Neural progenitor cell (in vitro differentiated cells): ENCODE results near the gene RGSL1. TPM values are rescaled to one million over a fixed set of nuclear protein-coding genes. Genes with fewer than 3 reads are reported as not detected.

Experiments
- DNase-seq: peaks from one replicate; pipeline ENCODE4 v3.0.0-alpha.2; 2016; ENCODE audit warnings: low spot score
- H2AFZ ChIP-seq: fragments of 200-600 bp; sonication (generic); replicated peaks from 2 replicates; pipeline ENCODE4 v1.6.1; 2016; ENCODE audit warnings: antibody characterized with exemption
- H3F3A ChIP-seq: fragments of 200-600 bp; sonication (generic); 2 replicates; pipeline ENCODE4 v1.6.1; 2016; ENCODE audit warnings: antibody characterized with exemption, low read depth
- H3K27ac ChIP-seq: fragments of 200-600 bp; sonication (generic); 2 replicates; pipeline ENCODE4 v1.5.1; 2016; ENCODE audit warnings: mild to moderate bottlenecking
- H3K27me3 ChIP-seq: fragments of 200-600 bp; sonication (generic); 2 replicates; pipeline ENCODE4 v1.6.1; 2016; ENCODE audit warnings: mild to moderate bottlenecking, moderate library complexity
- H3K36me3 ChIP-seq: fragments of 200-600 bp; sonication (generic); 2 replicates; pipeline ENCODE4 v1.5.1; 2016
- H3K4me1 ChIP-seq: fragments of 200-600 bp; sonication (generic); 2 replicates; pipeline ENCODE4 v1.6.1; 2016; ENCODE audit warnings: mixed run types
- H3K4me2 ChIP-seq: fragments of 200-600 bp; sonication (generic); 2 replicates; pipeline ENCODE4 v1.6.1; 2016
- H3K4me3 ChIP-seq: fragments of 200-600 bp; sonication (generic); 2 replicates; pipeline ENCODE4 v1.5.1; 2016
- H3K79me2 ChIP-seq: fragments of 200-600 bp; sonication (generic); 2 replicates; pipeline ENCODE4 v1.6.1; 2016; ENCODE audit warnings: low read depth
- H3K9ac ChIP-seq: fragments of 200-600 bp; sonication (generic); 2 replicates; pipeline ENCODE4 v1.6.1; 2016
- H3K9me3 ChIP-seq: fragments of 200-600 bp; sonication (generic); 2 replicates; pipeline ENCODE4 v1.5.1; 2016; ENCODE audit warnings: low read depth
- H4K20me1 ChIP-seq: fragments of 200-600 bp; sonication (generic); 2 replicates; pipeline ENCODE4 v1.6.1; 2016; ENCODE audit warnings: low read depth
- H3K27ac Mint-ChIP-seq: 3 replicates; pipeline ENCODE4 v1.8.0; 2021; ENCODE audit warnings: mixed read lengths
- H3K27me3 Mint-ChIP-seq: 2 replicates; pipeline ENCODE4 v1.8.0; 2022; ENCODE audit warnings: low read depth, mild to moderate bottlenecking, inconsistent platforms, moderate library complexity, mixed read lengths; ENCODE audit not compliant: insufficient read depth
- H3K36me3 Mint-ChIP-seq: 3 replicates; pipeline ENCODE4 v1.8.0; 2021; ENCODE audit warnings: mixed read lengths
- H3K4me1 Mint-ChIP-seq: 3 replicates; pipeline ENCODE4 v1.8.0; 2021; ENCODE audit warnings: mixed read lengths
- H3K4me3 Mint-ChIP-seq: 3 replicates; pipeline ENCODE4 v1.8.0; 2021; ENCODE audit warnings: mild to moderate bottlenecking, moderate library complexity, mixed read lengths
- H3K9me3 Mint-ChIP-seq: 3 replicates; pipeline ENCODE4 v1.8.0; 2020; ENCODE audit warnings: mixed read lengths
- EZH2 ChIP-seq: fragments of 200-600 bp; sonication (generic); IDR thresholded peaks from 2 replicates; pipeline ENCODE4 v1.6.1; 2017; ENCODE audit warnings: antibody characterized with exemption, mild to moderate bottlenecking, moderate library complexity
- EZH2phosphoT487 ChIP-seq: fragments of 200-600 bp; sonication (generic); IDR thresholded peaks from 2 replicates; pipeline ENCODE4 v1.6.1; 2017; ENCODE audit warnings: antibody characterized with exemption
- total RNA-seq: library from RNA; depleted of rRNA; stranded (reverse); fragments of >200 nt; gene quantifications from 2 replicates; pipeline ENCODE4 v1.2.3, GENCODE V29; 2015; ENCODE audit warnings: low replicate concordance
- TF ChIP-seq, protein P1 (sequence below): fragments of 200-600 bp; sonication (generic); IDR thresholded peaks from 2 replicates; pipeline ENCODE4 v1.5.1; 2017; ENCODE audit warnings: antibody characterized with exemption, mild to moderate bottlenecking

The RGSL1 gene
- total RNA-seq, 1 donor from 2014 or later, result not detected

DNA sequence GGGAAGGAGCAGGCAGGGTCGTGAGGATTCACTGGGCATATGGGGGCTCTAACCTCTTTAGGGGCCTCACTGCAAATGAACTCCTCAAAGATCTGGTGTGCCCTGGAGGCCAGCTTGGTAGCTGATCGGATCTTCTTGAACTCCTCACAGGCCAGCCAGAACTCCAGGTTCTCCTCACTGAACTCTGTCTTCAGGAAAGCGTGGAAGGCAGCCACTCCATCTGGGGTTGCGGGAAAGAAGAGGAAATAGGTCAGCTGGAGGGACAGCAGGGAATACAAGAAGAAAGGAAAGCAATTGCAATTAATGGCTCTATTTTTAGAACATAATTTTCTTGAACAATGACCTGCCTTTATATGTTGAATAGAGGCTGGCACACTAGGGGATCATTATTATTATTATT is 152.0 kb downstream of the RGSL1 start:
- Mint-ChIP-seq H3K27me3 (peaks cover 17% of the 10 kb centered on the region), H3K9me3 (no peaks in the 10 kb centered on the region), H3K4me3 (no peak overlapping the region), H3K4me1 (peaks cover 30% of the 10 kb centered on the region), H3K36me3 (no peaks in the 10 kb centered on the region), H3K27ac (no peak overlapping the region)
- Histone ChIP-seq H3K4me2 (no peak overlapping the region), H3K9me3 (no peaks in the 10 kb centered on the region), H3K27me3 (peaks cover 31% of the 10 kb centered on the region), H4K20me1 (no peaks in the 10 kb centered on the region), H3K36me3 (no peaks in the 10 kb centered on the region), H3K79me2 (no peaks in the 10 kb centered on the region), H3K4me1 (peaks cover 30% of the 10 kb centered on the region), H3K27ac (no peak overlapping the region), H3K4me3 (no peak overlapping the region), H2AFZ (no peak overlapping the region), H3F3A (peaks cover 16% of the 10 kb centered on the region), H3K9ac (no peak overlapping the region)
- TF ChIP-seq EZH2phosphoT487 (no peak), EZH2 (no peak)
- TF ChIP-seq, protein P1, sequence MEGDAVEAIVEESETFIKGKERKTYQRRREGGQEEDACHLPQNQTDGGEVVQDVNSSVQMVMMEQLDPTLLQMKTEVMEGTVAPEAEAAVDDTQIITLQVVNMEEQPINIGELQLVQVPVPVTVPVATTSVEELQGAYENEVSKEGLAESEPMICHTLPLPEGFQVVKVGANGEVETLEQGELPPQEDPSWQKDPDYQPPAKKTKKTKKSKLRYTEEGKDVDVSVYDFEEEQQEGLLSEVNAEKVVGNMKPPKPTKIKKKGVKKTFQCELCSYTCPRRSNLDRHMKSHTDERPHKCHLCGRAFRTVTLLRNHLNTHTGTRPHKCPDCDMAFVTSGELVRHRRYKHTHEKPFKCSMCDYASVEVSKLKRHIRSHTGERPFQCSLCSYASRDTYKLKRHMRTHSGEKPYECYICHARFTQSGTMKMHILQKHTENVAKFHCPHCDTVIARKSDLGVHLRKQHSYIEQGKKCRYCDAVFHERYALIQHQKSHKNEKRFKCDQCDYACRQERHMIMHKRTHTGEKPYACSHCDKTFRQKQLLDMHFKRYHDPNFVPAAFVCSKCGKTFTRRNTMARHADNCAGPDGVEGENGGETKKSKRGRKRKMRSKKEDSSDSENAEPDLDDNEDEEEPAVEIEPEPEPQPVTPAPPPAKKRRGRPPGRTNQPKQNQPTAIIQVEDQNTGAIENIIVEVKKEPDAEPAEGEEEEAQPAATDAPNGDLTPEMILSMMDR, result no peak
- DNase-seq, result no peak

DNA sequence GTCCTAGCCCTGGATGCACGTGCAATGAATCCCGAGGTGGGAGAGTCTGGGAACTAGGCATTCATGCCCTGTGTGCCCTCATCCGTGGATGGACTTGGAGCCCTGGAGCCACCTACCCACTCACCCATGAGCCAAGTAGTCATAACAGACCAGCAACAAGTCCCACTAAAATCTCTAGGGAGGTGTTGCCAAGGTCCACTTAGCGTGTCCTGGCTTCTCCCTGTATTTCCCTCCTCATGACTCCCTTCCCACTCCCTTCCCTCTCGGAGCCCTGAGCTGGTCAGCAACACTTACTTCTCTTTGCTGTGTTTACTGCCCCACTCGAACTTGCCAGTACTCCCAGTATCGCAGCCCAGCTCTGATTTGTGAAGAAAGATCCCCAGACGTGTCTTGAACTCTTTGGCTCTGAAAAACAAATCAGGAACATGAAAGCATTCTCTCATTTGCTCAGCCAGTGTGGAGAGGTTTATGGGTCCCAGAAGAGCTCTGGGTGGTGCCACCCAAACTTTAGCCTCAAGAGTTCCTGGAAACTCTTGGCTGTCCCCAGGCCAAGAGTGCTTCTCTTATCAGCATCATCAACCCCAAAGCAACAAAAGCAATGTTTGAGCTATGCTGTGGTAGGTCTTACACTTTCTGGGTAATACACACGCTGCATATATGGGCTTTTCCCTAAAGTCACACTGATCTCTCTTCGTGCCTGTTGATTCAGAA is 153.1 kb downstream of the RGSL1 start:
- no peak overlapping the region for H2AFZ ChIP-seq
- DNase-seq, result no peak
- no peaks in the 10 kb centered on the region for H3K9me3 Mint-ChIP-seq
- H3K27me3 ChIP-seq, result peaks cover 35% of the 10 kb centered on the region
- H3K9me3 ChIP-seq, result no peaks in the 10 kb centered on the region
- peak overlapping the region; percentile 80 for H3K4me3 Mint-ChIP-seq
- H3K27ac ChIP-seq, result no peak overlapping the region
- H3K36me3 ChIP-seq, result no peaks in the 10 kb centered on the region
- peaks cover 36% of the 10 kb centered on the region for H3K4me1 ChIP-seq
- peaks cover 17% of the 10 kb centered on the region for H3K27me3 Mint-ChIP-seq
- peak overlapping the region; percentile 75 for H3K4me2 ChIP-seq
- H3K4me1 Mint-ChIP-seq, result peaks cover 39% of the 10 kb centered on the region
- H3F3A ChIP-seq, result peaks cover 22% of the 10 kb centered on the region
- no peaks in the 10 kb centered on the region for H4K20me1 ChIP-seq
- no peaks in the 10 kb centered on the region for H3K79me2 ChIP-seq
- H3K36me3 Mint-ChIP-seq, result no peaks in the 10 kb centered on the region
- no peak overlapping the region for H3K9ac ChIP-seq
- peak overlapping the region; percentile 42 for H3K4me3 ChIP-seq
- H3K27ac Mint-ChIP-seq, result no peak overlapping the region
- TF ChIP-seq EZH2phosphoT487 (no peak), EZH2 (no peak)
- TF ChIP-seq, protein P1, result no peak

GRCh38 chr1:182603646-182604174 is 153.8 kb downstream of the RGSL1 start:
- H3K27me3 ChIP-seq, result peaks cover 35% of the 10 kb centered on the region
- TF ChIP-seq EZH2, result no peak
- TF ChIP-seq, protein P1, result no peak
- TF ChIP-seq EZH2phosphoT487, result no peak
- H3K4me1 ChIP-seq, result peaks cover 36% of the 10 kb centered on the region
- Mint-ChIP-seq H3K36me3 (no peaks in the 10 kb centered on the region), H3K9me3 (no peaks in the 10 kb centered on the region), H3K27ac (no peak overlapping the region), H3K4me3 (peak overlapping the region; percentile 80), H3K27me3 (peaks cover 17% of the 10 kb centered on the region), H3K4me1 (peaks cover 40% of the 10 kb centered on the region)
- H2AFZ ChIP-seq, result peak overlapping the region; percentile 67
- peak overlapping the region; percentile 42 for H3K4me3 ChIP-seq
- no peaks in the 10 kb centered on the region for H3K36me3 ChIP-seq
- H3F3A ChIP-seq, result peaks cover 22% of the 10 kb centered on the region
- H3K27ac ChIP-seq, result no peak overlapping the region
- no peaks in the 10 kb centered on the region for H3K79me2 ChIP-seq
- H3K9me3 ChIP-seq, result no peaks in the 10 kb centered on the region
- H3K4me2 ChIP-seq, result peak overlapping the region; percentile 75
- no peaks in the 10 kb centered on the region for H4K20me1 ChIP-seq
- peak; percentile 37 for DNase-seq
- no peak overlapping the region for H3K9ac ChIP-seq
